Right lobe of liver (tissue), 4 donors: ENCODE data around the gene SYNM.

Experiments
- POLR2A ChIP-seq: fragments of 450-650 bp; IDR thresholded peaks from one replicate; pipeline ENCODE4 v1.6.1; 2017; ENCODE audit warnings: antibody characterized with exemption, mild to moderate bottlenecking
- TF ChIP-seq, protein P1 (sequence below), 4 donors: fragments of 200-600 bp in 3 of 4; fragments of 450-650 bp in 1 of 4; IDR thresholded peaks; one replicate each; pipeline versions ENCODE4 v1.5.1 to v1.8.0; 2016 to 2022; ENCODE audit warnings: antibody characterized with exemption in 4 of 4, mild to moderate bottlenecking in 2 of 4
- donor health status: DM: no; HTN: no; CAD: no.
- donor health status: DM: no; HTN: no; CAD: no.
- donor health status: DM: no; HTN: yes; CAD: no.

DNA sequence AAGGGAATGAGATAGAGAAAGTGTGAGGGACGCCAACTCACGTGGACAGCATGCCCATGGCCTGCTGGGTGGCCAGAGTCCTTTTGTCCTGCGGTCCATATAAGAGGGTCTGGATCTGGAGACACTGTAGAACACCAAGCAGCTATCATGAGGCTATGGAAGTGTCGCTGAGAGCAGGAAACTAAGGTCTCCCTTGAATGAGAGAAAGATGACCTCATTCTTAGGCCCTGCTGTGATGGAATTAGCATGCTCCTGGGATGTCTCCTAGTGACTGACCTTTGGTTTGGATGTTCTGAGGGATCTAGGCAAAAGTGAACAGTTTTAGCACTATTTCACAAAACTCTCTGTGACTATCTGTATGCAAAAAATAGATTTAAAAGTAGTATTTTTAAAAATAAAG lies 34.4 kb downstream of the SYNM start:
- TF ChIP-seq, protein P1, sequence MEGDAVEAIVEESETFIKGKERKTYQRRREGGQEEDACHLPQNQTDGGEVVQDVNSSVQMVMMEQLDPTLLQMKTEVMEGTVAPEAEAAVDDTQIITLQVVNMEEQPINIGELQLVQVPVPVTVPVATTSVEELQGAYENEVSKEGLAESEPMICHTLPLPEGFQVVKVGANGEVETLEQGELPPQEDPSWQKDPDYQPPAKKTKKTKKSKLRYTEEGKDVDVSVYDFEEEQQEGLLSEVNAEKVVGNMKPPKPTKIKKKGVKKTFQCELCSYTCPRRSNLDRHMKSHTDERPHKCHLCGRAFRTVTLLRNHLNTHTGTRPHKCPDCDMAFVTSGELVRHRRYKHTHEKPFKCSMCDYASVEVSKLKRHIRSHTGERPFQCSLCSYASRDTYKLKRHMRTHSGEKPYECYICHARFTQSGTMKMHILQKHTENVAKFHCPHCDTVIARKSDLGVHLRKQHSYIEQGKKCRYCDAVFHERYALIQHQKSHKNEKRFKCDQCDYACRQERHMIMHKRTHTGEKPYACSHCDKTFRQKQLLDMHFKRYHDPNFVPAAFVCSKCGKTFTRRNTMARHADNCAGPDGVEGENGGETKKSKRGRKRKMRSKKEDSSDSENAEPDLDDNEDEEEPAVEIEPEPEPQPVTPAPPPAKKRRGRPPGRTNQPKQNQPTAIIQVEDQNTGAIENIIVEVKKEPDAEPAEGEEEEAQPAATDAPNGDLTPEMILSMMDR (IDR thresholded peaks at IDR 0.05), result no peak
- TF ChIP-seq POLR2A, result no peak
